HG02943 (cell line): ENCODE measurements around the gene GTF3C1.
A peak's percentile ranks its signal among the peaks of the same experiment; 100 is the strongest.

Source experiments
- ATAC-seq: cut with Tn5 transposase; IDR thresholded peaks from one replicate; pipeline ENCODE4 v1.9.1; 2021; ENCODE audit warnings: mild to moderate bottlenecking, low read depth, moderate library complexity; ENCODE audit not compliant: unreplicated experiment

Gene GTF3C1

GRCh38 chr16:27431773-27432532 is 117.8 kb downstream of the GTF3C1 start:
- ATAC-seq, result no peak

GRCh38 chr16:27430923-27431484 is 118.7 kb downstream of the GTF3C1 start:
- ATAC-seq, result no peak

- no peak for ATAC-seq
Measured at GRCh38 chr16:27430512-27430911, 119.2 kb downstream of the GTF3C1 start.

- ATAC-seq, result no peak
Measured at GRCh38 chr16:27429981-27430441, 119.7 kb downstream of the GTF3C1 start.

GRCh38 chr16:27429330-27429871 is 120.3 kb downstream of the GTF3C1 start:
- ATAC-seq, result no peak

- ATAC-seq, result no peak
Measured at GRCh38 chr16:27428026-27428785, 121.5 kb downstream of the GTF3C1 start.

GRCh38 chr16:27427538-27427937 is 122.2 kb downstream of the GTF3C1 start:
- ATAC-seq, result no peak

GRCh38 chr16:27426423-27427408 is 123.0 kb downstream of the GTF3C1 start:
- ATAC-seq, result peak; percentile 71

GRCh38 chr16:27425961-27426360 is 123.8 kb downstream of the GTF3C1 start:
- no peak for ATAC-seq

GRCh38 chr16:27424772-27425498 is 124.8 kb downstream of the GTF3C1 start:
- no peak for ATAC-seq

- no peak for ATAC-seq
Measured at GRCh38 chr16:27421961-27422740, 127.6 kb downstream of the GTF3C1 start.

- no peak for ATAC-seq
Measured at GRCh38 chr16:27417047-27417671, 132.6 kb downstream of the GTF3C1 start.

- ATAC-seq, result no peak
Measured at GRCh38 chr16:27414788-27415431, 134.8 kb downstream of the GTF3C1 start.

GRCh38 chr16:27413956-27414355 is 135.8 kb downstream of the GTF3C1 start:
- ATAC-seq, result no peak

- ATAC-seq, result no peak
Measured at GRCh38 chr16:27410761-27411160, 139.0 kb downstream of the GTF3C1 start.
